ENCODE results near the gene NFKBIA. TPM values are rescaled to one million over a fixed set of nuclear protein-coding genes. Genes with fewer than 3 reads are reported as not detected.
A peak's percentile ranks its signal among the peaks of the same experiment; 100 is the strongest.

NFKBIA gene
- total RNA-seq, 6 experiments from 2014 or later, result 84.8 to 140 (median 106) TPM

- intact Hi-C loops (cut with DNase I), result no loop called here
These were observed 16.6 kb downstream of the NFKBIA start for GRCh38 chr14:35387713-35388579.

GRCh38 chr14:35387219-35387618 lies 17.3 kb downstream of the NFKBIA start:
- Histone ChIP-seq H3K27me3 (no peaks in the 10 kb centered on the region), H3K9me3 (no peaks in the 10 kb centered on the region), H3K27ac (no peak overlapping the region), H3K4me1 (peaks cover 0 to 10% (median 3%) of the 10 kb centered on the region in 4 donors), H3K4me3 (no peak overlapping the region), H3K36me3 (no peaks in the 10 kb centered on the region)
- intact Hi-C loops (cut with DNase I), result no loop called here
- ATAC-seq, result no peak
- TF ChIP-seq CTCF (IDR thresholded peaks at IDR 0.05) (no peak), POLR2A (IDR thresholded peaks at IDR 0.05) (no peak)
- 93% methylated on average over 7 of the region's 7 CpGs for WGBS (ENCODE audit: insufficient coverage, low coverage, low lambda C conversion rate, missing lambda C conversion rate)
- DNase-seq, result no peak

More at GRCh38 chr14:35387713-35388579, 16.6 kb downstream of the NFKBIA start:
- Histone ChIP-seq H3K4me1 (peaks cover 0 to 10% (median 3%) of the 10 kb centered on the region in 4 donors), H3K4me3 (no peak overlapping the region), H3K27ac (no peak overlapping the region), H3K36me3 (no peaks in the 10 kb centered on the region), H3K27me3 (no peaks in the 10 kb centered on the region), H3K9me3 (no peaks in the 10 kb centered on the region)
- TF ChIP-seq CTCF (IDR thresholded peaks at IDR 0.05) (no peak), POLR2A (IDR thresholded peaks at IDR 0.05) (no peak)
- no peak for DNase-seq
- ATAC-seq, result no peak
- whole genome bisulfite sequencing (ENCODE audit: insufficient coverage, low coverage, low lambda C conversion rate, missing lambda C conversion rate), result 91% methylated on average over 10 of the region's 14 CpGs

- TF ChIP-seq CTCF (IDR thresholded peaks at IDR 0.05), result no peak
- no peak for TF ChIP-seq POLR2A (IDR thresholded peaks at IDR 0.05)
- ATAC-seq (no peak), DNase-seq (no peak)
- intact Hi-C loops (cut with DNase I), result no loop called here
- Histone ChIP-seq H3K9me3 (no peaks in the 10 kb centered on the region), H3K27me3 (no peaks in the 10 kb centered on the region), H3K4me3 (no peak overlapping the region), H3K36me3 (no peaks in the 10 kb centered on the region), H3K4me1 (peaks cover 0 to 10% (median 3%) of the 10 kb centered on the region in 4 donors), H3K27ac (no peak overlapping the region)
- WGBS (ENCODE audit: insufficient coverage, low coverage, low lambda C conversion rate, missing lambda C conversion rate), result 89% methylated on average over 12 of the region's 12 CpGs
These were observed 17.9 kb downstream of the NFKBIA start for GRCh38 chr14:35386673-35387125.

GRCh38 chr14:35385042-35385839 lies 19.3 kb downstream of the NFKBIA start:
- ATAC-seq (peak; percentile 82 to 92 (median 88)), DNase-seq (peak; percentile 57 to 79 (median 74))
- Histone ChIP-seq H3K4me1 (peaks cover 0 to 17% (median 3%) of the 10 kb centered on the region in 4 donors), H3K4me3 (no peak overlapping the region), H3K9me3 (no peaks in the 10 kb centered on the region), H3K27ac (peak overlapping the region; percentile 47 to 62 (median 53)), H3K27me3 (no peaks in the 10 kb centered on the region), H3K36me3 (no peaks in the 10 kb centered on the region)
- intact Hi-C loops (cut with DNase I), result no loop called here
- TF ChIP-seq POLR2A (IDR thresholded peaks at IDR 0.05) (no peak), CTCF (IDR thresholded peaks at IDR 0.05) (no peak)
- 20% methylated on average over 1 of the region's 15 CpGs for WGBS (ENCODE audit: insufficient coverage, low coverage, low lambda C conversion rate, missing lambda C conversion rate)

Measured in right lobe of liver (tissue), 6 donors.